Hematopoietic multipotent progenitor cell treated with erythropoietin and hydrocortisone succinate and interleukin-3 and kit ligand, for 6 days (in vitro differentiated cells): ENCODE measurements around the gene SH3BGR.
"Not testable (repeated sequence)": the region's sequence is repeated elsewhere in the genome, so short reads cannot be mapped to it uniquely, and the experiment has no call there.

Experiments used
- DNase-seq: peaks from one replicate; pipeline ENCODE4 v3.0.0-alpha.2; 2015

The SH3BGR gene

DNA sequence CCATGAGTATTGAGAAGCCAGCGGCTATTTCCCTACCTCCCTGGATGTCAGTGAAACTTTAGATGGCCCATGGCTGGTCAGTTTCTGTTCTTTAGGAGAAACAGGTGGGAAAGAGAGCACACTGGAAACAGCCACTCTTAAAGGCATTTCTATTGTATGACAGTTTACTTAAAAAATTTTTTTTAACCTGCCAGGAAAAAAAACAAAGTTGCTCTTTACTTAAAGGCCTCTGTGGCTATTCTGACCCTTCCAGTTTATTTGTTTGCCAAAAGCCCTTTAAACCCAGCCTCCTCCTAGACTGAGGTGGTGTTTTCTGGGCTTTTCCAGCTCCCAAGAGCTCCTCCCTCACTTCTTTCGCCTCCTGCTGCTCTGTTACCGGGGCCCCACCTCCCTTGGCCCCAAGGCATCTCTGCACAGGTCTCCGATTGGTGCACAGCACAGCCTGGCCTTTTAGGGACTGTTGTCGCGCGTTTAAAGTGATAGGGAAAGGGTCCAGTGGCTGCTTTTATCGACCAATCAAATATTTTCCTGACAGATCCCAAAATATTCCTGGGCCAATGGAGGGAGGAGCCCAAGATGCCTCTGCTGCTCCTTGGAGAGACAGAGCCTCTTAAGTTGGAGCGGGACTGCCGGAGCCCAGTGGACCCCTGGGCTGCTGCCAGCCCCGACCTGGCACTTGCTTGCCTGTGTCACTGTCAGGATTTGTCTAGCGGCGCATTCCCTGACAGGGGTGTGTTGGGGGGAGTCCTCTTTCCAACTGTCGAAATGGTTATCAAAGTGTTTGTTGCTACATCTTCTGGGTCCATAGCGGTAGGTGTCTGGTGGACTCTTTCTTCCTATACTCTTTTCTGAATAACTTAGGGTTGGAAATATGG lies at the start of gene SH3BGR:
Gene SH3BGR, plus strand, starts transcription at position 639 of the 875 bp plus-strand sequence. Its CDS starts 127 bp downstream, at position 766.
- DNase-seq, result no peak

DNA sequence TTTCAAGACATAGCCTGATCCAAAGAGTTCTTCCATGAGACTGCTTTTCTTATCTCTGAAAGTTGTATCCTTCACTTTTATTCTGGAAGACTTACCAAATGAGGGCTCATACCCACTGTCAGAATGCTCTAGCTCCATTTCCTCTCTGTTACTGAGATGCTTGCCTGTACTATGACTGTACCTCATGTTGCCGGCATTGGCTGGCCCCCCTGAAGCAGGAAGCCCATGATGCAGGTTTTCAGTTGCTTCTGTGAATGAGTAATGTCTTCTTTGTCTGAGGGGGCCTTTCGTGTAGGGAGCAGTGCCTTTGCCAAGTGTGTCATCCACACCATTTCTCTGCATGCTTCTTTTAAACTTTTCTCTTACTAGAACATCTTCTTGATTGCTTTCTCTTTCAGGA lies 45.7 kb upstream of the SH3BGR start:
- DNase-seq, result no peak

DNA sequence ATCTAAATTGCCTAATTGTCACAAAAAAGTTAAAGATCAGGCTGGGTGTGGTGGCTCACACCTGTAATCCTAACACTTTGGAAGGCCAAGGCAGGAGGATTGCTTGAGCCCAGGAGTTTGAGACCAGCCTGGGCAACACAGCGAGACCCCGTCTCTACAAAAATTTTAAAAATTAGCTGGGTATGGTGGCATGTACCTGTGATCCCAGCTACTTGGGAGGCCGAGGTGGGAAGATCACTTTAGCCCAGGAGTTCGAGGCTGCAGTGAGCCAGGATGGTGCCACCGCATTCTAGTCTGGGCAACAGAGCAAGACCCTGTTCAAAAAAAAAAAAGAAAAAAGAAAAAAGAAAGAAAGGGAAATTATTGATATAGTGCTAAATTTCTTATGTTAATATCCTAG lies 32.6 kb upstream of the SH3BGR start:
- DNase-seq, result not testable (repeated sequence)

DNA sequence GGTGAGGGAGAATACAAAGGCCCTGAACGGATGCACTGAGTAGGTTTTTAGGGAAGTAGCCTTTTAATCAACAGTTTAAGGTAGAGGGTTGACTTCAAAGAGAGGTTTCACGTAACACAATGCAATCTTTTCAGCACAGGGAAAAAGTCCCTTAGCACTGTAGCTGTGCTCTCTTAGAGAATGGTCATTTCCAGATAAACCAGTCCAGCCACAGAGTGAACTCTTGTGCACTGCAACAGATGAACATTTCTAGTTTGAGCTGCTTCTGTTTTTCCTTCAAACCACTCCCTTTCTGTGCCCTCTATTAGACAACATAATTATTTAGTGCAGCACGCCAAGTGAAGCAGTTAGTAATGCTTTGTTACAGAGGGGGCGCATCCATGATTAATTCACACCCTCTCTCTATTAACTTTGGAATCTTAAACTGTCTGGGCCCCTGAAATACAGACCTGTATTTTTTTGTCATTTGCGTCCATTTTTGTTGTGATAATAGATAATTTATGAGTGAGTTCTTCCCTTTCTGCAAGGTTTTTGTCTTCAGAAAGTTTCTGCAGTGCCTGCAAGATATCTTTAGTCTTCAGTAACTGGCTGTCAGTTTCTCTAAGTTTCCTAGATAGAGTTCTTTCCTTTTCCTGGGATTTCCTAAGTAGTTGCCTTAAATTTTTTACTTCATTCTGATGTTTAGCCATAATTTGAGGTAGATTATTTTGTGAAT lies 29.1 kb upstream of the SH3BGR start:
- no peak for DNase-seq

DNA sequence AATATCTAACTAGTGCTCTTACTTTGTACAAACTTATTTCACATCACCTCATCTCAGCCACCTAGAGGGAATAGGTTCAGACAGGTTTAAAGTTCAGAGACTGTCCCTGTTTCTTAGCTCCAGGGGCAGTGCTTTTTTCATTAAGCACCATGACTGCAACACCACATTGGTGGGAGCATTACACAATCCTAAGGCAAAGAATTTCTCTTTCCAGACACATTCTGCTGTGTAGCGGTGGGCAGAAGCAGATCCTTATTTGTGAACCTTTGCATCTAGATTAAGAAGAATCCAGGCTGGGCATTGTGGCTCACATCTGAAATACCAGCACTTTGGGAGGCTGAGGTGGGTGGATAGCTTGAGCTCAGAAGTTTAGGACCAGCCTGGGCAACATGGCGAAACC lies 22.3 kb upstream of the SH3BGR start:
- DNase-seq, result no peak

DNA sequence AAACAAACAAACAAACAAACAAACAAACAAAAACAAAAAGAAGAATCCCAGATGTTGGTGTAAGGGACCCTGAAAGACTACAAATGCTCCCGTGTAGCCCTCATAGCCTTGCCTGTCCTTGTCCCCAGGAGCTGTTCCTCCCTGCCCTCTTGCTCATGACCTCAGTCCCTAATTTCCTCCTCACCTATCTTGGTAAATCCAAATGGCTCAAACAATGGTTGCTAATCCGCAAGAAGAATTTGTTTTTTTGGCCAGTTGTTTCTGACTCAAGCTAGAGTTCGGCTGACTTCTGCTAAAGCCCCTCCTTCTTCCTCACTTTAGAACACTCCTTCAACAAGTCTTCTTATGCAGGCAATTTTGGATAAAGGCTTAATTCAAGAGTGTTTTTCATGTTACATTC lies 21.8 kb upstream of the SH3BGR start:
- DNase-seq, result no peak

DNA sequence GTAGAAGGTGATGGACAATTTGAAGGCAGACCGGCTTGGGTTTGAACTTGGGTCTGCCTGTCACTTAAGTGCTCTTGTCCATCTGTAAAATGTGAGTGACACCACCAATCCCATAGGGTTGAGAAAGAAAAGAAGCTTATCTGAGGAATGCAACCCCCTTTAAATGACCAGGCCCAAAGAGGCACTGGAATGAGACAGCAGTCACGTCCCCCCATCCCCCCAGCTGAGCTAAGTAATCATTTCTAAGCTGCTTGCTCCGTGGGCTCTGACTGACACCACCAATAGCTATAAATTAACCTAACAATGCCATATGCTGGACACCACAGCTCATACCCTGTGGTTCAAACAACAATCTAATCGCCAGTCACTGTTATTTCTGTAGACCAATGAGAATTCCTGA lies 21.3 kb upstream of the SH3BGR start:
- DNase-seq, result no peak

DNA sequence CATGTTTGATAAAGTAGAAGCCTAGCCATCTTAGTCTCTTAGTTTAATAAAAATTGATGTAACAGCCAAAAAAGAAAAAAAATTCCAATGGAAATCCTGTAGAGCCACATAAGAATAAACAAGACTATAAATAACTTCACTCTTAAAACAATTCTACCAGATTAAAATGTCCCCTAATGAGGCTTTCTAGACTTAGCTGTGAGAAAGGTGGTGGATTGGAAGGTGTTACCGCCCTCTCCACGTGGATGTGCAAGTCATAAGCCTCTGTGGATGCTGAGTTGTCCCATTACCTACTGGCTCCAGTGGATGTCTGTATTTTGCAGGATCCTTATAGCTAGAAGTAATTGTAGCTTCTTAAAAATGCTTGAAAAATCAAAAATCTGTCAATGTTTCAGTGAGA lies 20.8 kb upstream of the SH3BGR start:
- no peak for DNase-seq

DNA sequence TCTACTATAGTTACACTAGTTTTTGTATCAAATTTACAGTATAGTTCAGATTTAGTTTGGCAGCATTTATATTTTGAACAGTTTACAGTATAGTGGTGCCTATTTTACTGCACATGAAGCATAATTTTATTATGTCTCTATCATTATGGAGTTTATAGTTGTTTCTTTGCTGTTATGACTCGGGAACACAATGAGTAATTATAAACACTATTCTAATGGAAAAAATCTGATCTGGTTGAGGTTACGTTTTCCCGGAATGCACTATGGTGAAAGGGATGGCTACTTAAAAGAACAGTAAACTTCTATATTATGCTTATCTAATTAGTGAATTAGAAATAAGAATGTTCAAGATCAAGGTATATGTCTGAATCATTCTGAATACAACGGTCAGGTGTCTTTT lies 16.8 kb upstream of the SH3BGR start:
- no peak for DNase-seq

DNA sequence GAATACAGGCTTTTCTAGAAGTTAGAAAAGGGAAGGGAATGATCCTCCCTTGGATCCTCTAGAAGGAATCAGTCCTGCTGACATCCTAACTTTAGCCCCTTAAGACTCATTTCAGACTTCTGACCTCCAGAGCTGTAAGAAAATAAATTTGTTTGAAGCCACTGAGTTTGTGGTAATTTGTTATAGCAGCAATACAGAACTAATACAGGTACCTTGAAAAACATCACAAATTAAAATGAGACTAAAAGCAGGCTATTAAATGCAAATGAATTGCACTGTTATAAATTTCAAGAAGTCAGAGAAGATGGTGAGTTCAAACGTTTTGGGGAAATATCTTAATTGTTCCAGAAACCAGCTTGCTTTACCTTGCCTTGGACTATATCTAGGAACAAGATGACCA lies 12.5 kb upstream of the SH3BGR start:
- no peak for DNase-seq

DNA sequence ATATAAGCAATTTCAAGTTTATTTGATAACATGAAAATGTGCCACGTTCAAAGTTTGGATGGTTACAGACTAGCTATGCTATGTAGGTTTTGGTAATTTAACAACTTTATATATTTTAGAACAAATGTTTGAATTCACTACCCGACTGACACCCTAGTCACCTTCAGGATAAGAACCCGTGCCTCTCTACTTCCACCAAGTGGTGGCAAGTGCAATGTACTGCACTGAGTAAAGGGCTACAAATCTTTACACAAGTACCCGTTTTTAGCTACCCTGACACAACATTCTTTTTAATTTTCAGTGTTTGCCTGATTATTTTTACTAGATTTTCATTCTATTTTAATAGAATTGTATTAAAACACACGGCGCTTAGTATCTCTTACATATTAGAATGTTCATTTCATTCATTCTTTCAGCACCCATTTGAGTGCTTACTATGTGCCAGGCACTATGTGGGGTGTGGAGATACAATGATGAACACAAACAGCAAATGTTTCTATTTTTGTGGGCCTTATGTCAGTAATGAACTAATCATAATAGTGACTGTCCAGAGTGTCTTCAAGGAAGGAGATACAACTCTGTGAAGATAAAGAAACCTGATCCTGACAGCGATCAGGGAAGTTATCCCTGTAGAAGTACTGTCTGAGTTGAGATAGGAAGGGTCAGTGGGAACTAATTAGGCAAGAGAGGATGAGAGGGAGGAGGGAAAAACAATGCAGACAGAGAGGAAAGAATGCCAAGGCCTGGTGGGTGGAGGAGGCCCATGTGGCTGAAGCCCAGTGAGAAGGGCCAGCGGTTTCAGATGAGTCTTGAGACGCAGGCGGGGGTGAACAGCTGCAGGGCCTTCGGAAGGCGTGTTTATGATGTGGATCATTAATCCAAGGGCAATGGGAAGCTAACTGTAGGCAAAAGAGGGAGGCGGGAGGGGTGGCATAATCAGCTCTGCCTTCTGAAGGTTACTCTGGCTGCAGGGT lies 10.0 kb upstream of the SH3BGR start:
- DNase-seq, result peak; percentile 83

DNA sequence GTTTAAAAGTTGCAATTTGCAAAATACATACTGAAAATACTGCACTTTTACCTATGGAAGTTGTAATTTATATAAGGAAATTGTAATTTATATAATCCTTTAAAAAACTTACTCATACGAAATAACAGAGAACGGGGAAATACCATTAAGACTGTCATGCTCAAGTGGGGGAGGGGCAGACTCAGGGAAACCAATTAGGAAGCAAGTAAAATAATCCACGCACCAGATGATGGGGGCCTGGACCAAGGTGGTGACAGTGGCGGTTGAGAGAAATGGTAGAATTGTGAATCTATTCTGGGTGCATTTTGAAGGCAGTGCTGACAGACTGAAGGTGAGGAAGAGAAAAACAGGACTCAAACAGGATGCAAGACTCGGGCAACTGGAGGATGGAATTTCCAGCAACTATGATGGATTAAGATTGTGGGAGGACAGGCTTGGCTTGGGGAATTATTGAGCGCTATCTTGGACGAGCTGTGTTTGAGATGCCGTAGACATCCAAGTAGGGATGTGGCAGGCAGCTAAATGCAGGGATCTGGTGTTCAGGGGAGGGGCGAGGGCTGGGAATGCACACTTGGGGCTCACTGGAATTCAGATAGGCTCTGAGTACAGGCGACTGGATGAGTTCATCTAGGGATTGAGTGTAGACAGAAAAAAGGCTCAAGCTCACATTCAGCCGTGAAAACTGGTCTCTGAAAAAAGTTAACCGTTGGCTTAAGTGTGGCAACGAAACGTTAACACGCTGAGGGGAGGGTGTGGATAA lies 7.2 kb upstream of the SH3BGR start:
- DNase-seq, result peak; percentile 6

DNA sequence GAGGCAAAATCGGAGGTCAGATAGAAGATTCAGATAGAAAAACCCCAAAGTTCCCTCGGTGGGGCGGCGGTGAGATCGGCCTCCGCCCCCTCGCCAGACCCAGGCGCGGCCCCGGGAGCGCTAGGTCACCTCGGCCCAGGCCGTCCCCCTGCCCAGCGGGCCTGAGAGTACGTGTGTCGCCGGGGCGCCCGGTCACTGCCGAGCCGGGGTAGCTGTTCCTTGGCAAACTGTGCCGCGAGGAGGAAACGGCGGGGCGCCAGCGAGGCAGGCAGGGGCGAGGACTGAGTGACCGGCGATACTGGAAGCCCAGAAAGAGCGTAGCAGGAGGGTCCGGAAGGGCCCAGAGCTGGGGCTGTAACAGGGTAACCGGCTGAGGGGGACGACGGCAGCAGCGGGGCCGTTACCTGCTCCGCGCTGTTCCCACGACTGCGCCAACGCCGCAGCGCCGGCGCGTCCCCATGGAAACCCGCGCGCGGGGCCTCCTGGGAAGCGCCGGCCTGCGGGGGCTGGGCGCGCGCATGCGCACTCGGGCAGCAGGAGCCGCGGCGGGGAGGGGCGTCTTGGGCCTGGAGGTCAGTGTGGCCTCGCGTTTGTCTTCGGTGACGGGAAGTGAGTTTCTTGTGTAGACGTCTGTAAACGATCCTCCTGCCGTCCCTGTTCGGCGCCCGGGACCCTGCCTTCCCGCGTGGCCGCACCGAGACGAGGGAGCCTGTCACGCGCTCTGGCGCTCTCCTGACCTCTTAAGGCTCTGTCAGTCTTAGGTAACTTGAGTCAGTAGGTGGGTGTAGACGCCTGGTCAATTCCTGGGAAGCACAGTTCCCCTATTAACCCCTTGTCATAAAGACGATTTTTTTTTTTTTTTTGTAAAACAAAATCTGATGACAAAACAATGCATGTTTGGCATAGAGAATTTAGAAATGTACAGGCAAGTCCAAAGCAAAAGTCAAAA lies 6.2 kb upstream of the SH3BGR start, which contains the start of gene LCA5L:
Gene LCA5L, minus strand, starts transcription at position 458 of the 949 bp plus-strand sequence. CDS start 17,285 bp downstream, outside the sequence.
- DNase-seq, result peak; percentile 94

DNA sequence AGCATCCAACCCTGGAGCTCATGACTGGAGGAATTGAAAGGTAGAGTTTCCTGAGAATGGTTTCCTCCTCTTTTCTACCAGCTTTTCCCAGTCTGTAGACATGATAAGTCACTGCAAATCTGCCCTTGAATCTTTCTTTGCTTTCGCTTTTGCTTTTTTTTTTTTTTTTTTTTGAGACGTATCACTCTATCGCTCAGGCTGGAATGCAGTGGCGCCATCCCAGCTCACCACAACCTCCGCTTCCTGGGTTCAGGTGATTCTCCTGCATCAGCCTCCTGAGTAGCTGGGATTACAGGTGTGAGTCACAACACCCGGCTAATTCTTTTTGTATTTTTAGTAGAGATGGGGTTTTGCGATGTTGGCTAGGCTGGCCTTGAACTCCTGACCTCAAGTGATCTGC lies 4.5 kb upstream of the SH3BGR start:
- no peak for DNase-seq

DNA sequence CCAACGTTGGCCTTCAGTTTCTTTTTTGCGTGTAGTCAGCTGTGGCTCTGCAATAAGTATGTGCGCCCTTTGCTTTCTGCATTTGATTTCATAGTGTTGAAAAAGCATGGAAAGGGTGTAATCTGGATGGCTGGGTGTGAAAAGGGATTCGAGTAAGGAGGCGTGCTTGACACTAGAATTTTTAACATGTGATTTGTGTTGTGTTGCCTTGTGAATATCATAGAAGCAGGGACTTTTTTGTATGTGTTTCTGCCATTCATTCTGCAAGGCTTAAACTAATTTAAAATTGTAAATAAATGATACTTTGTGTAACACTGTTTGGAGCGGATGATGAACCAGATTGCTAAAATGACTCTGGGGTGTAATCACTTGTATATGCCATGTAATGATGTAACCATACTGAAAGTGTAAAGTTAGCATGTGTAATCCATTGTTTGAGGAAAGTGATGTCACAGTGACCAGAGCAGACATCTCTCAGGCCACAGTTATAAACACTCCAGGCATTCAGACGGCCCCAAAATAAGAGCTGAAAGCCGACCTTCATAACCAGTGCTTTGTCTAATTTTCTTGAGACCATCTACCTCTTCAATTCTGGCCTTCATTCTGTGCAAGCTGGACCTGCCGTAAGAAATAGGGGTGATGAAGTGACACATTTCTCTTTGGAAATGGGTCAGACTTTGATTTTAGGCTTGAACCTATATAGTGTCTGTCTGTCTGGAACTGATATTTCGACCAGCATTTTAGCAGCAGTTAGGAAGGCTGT lies 618 bp downstream of the SH3BGR start:
- no peak for DNase-seq

DNA sequence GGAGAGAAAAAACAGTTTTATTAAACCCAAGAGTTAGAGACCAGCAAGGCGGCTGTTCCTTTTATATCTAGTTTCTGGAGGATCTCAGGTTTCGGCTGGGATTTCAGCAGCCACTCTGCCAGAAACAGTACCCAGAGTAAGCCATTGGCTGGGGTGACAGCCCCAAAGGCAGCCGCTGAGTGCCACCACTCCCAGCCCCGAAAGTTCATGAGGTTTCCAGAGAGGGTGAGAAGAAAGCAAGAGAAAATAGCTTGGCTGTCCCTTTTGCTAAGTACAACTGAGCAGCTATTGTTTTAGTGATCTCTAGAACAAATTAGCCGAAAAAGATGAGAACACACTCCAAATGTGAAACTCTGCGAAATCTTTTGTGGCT lies 1.2 kb downstream of the SH3BGR start:
- no peak for DNase-seq

DNA sequence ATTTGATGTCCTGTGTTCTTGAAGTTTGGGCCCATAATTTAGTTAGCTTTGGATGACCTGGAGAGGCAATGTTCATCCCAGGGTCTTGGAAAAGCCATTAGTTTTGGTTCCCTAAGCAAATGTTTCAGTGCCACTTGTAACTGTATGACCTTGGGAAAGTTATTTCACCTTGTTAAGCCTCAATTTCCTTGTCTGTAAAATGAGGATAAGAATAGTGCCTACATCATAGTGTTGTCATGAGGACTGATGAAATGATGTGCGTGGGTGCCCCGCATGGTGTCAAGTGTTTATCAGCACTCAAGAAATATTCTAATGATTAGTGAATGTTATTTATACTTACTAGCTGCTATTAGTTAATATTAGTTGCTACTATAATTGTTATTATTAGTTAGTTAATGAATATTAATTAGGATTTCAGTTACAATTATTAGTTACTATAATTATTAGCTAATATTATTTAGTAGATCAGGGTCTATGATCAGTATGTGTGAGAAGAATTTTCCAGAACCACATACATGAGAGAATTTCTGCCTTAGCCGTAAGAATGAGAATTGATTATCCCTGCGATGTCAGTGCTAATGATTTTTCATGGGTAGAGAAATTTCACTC lies 1.9 kb downstream of the SH3BGR start:
- DNase-seq, result no peak

DNA sequence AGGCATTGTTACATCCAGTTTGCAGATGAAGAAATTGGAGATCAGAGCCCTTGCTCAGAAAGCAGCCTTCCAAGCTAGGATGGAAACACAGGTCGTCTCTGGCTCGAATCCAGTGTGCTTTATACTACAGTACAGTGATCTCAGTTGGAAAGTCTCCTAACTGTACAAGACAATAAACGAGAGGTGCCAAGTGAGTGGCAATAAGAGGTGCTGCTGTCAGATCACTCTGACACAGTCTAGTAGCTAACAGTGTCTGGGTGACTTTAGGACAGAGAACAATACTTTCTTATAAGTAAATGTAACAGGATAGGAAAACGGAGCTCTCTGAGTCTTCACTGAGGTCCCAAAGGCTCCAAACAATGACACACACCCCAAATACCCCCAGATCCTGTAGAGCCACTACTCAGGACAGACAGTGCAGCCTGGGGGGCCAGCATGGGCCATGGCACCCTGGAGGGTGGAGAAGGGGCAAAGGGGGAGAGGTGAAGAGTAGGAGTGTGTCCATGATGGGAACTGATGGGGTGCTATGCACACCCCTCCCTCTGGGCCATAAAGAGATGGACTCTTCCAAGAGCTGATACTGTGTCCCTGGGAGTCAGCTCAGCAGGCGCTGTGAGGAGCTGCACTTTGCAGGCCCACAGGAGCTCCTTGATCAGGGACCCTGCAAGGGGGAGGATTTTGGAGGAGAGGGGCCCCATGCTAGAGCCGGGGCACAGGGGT lies 3.3 kb downstream of the SH3BGR start:
- no peak for DNase-seq

DNA sequence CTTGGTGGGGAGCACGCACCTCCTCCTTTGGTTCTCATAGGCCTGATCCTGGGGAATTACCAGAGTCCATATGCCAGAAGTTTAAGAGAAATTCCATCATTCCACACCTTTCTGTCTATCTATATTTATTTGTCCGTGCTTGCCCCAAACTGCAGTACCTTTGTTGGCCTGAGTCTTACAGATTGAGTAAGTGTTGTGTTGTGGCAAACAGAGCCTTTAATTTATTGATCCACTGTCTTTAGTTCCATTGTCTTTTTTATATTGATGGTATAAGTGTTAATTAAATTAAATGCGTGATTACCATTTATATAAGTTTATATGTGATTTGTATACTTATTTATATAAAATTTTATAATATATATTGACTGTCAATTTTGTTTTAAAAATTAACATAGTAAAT lies 4.9 kb downstream of the SH3BGR start:
- DNase-seq, result peak; percentile 15
